Measurements from ENCODE around the gene COMP. TPM values are rescaled to one million over a fixed set of nuclear protein-coding genes. Genes with fewer than 3 reads are reported as not detected.

Gene COMP
- total RNA-seq, 1 experiment from 2014 or later: not detected

DNA sequence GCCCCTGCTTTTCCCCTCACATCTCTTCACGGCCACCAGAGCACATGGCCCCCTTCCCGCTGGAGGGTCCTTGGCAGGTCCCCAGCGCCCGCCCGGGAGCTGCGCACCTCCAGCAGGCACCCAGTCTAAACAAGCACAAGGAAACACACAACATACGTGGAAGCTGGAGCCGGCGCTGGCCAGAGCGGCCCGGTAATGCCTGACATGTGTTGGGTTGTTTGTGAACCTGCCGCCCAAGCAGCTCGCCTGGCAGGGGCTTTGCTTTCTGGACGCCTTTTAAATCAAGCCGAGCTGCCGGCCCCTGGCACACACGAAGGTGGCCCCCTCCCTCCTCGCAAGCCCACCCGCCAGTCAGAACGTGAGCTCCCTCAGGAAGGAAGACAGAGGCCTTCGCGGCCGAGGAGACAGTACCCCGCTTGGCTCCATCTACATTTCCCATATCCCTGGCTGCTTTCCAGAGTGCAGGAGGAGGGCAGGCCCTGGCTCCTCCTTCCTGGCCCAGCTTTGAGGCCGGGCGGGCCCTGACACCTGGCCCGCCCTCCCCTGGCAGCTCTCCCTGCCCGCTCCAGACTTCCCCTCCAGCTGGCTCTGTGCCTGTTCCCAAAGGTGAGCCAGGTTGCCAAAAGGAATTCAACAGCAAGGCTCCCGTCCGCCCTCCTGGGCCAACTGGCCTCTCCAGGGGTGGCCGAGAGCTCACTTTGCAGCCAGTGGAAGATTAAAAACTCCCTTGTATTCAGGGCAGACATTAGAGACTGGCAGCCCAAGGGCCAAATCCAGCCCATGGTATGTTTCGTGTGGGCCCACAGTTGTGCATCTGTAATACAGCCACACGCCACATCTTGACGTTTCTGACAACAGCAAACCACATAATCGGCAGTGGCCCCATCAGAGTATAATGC lies 28.7 kb downstream of the COMP start:
- no peak overlapping the region for H3K27ac ChIP-seq
- intact Hi-C loops (cut with micrococcal nuclease; ENCODE audit: unreplicated experiment): loop anchor here (5.0 to 10.0 kb wide), 2 partner anchors 85 to 158 kb away; partner anchors contain the start of gene CRLF1
- CTCF ChIA-PET: no interaction called here

DNA sequence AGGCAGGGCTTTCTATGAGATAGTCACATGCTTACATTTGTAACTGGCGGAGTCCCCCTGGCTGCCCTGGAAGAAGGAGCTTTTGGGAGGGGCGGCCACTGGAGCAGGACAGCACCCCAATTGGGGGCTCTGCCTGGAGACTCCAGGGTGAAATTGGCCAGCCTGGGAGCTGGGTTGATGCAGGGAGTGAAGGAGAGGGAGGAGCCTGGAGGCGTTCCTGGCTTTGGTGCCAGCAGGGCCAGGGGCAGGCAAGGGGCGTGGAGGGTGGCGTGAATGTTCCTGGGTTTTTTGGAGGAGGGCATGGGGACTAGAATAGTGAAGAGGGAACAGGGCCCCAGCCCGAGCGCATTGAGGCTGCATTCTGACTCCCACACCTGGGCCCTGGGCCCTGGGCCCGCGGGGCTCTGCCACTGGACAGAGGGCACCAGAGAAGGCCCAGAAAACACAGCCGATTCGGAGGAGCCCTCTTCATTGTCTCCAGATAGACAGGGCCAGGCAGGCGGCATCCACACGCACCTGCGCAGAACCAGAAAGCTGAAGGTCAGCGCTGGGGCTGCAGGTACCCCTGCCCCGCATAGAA lies 29.5 kb downstream of the COMP start:
- DNase-seq: no peak
- Histone ChIP-seq H3F3A (ENCODE audit: insufficient read depth, low read depth) (peaks cover 41% of the 10 kb centered on the region), H3K79me2 (ENCODE audit: low read depth) (no peaks in the 10 kb centered on the region), H3K4me1 (replicated peaks; ENCODE audit: insufficient read depth) (peaks cover 40% of the 10 kb centered on the region), H4K20me1 (ENCODE audit: insufficient read depth) (no peaks in the 10 kb centered on the region), H3K9me2 (ENCODE audit: insufficient read depth) (no peaks in the 10 kb centered on the region), H3K27ac (no peak overlapping the region), H3K27me3 (ENCODE audit: insufficient read depth, low read depth) (no peaks in the 10 kb centered on the region), H2AFZ (no peak overlapping the region), H3K9me3 (ENCODE audit: insufficient read depth, low read depth) (no peaks in the 10 kb centered on the region), H3K4me3 (no peak overlapping the region), H3K4me2 (peak overlapping the region; percentile 63; the same call in 1 of the 2 replicates), H3K36me3 (ENCODE audit: low read depth) (no peaks in the 10 kb centered on the region)
- ChIA-PET POLR2A (ENCODE audit: unreplicated experiment) (no interaction called here), CTCF (interaction anchor here (0.7 kb wide), 1 partner anchor 20 kb away, joined by 14 read pairs; no protein-coding TSS in a partner anchor)
- no TSS peak for BruUV-seq (replicated peaks)
- no peak for TF ChIP-seq EZH2 (IDR thresholded peaks at IDR 0.05; ENCODE audit: low read depth)
- TF ChIP-seq, protein P1, sequence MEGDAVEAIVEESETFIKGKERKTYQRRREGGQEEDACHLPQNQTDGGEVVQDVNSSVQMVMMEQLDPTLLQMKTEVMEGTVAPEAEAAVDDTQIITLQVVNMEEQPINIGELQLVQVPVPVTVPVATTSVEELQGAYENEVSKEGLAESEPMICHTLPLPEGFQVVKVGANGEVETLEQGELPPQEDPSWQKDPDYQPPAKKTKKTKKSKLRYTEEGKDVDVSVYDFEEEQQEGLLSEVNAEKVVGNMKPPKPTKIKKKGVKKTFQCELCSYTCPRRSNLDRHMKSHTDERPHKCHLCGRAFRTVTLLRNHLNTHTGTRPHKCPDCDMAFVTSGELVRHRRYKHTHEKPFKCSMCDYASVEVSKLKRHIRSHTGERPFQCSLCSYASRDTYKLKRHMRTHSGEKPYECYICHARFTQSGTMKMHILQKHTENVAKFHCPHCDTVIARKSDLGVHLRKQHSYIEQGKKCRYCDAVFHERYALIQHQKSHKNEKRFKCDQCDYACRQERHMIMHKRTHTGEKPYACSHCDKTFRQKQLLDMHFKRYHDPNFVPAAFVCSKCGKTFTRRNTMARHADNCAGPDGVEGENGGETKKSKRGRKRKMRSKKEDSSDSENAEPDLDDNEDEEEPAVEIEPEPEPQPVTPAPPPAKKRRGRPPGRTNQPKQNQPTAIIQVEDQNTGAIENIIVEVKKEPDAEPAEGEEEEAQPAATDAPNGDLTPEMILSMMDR (conservative IDR thresholded peaks at IDR 0.05): no peak
- intact Hi-C loops (cut with micrococcal nuclease; ENCODE audit: unreplicated experiment): loop anchor here (5.0 to 10.0 kb wide), 2 partner anchors 86 to 157 kb away; partner anchors contain the start of gene CRLF1

More for the DNA sequence above, 28.7 kb downstream of the COMP start:
- Histone ChIP-seq H4K20me1 (ENCODE audit: insufficient read depth) (no peaks in the 10 kb centered on the region), H3K4me1 (replicated peaks; ENCODE audit: insufficient read depth) (peaks cover 40% of the 10 kb centered on the region), H3K27me3 (ENCODE audit: insufficient read depth, low read depth) (no peaks in the 10 kb centered on the region), H3K4me3 (no peak overlapping the region), H2AFZ (no peak overlapping the region), H3K79me2 (ENCODE audit: low read depth) (no peaks in the 10 kb centered on the region), H3K9me2 (ENCODE audit: insufficient read depth) (no peaks in the 10 kb centered on the region), H3K9me3 (ENCODE audit: insufficient read depth, low read depth) (no peaks in the 10 kb centered on the region), H3K4me2 (peak overlapping the region; percentile 63), H3K36me3 (ENCODE audit: low read depth) (no peaks in the 10 kb centered on the region), H3F3A (ENCODE audit: insufficient read depth, low read depth) (peaks cover 41% of the 10 kb centered on the region)
- TF ChIP-seq EZH2 (IDR thresholded peaks at IDR 0.05; ENCODE audit: low read depth): no peak
- TF ChIP-seq, protein P1 (conservative IDR thresholded peaks at IDR 0.05): no peak
- BruUV-seq (replicated peaks): no TSS peak
- POLR2A ChIA-PET (ENCODE audit: unreplicated experiment): interaction anchor here (0.6 to 0.7 kb wide), 3 partner anchors 29 to 173 kb away, joined by 3 to 4 read pairs (median 3); no protein-coding TSS in a partner anchor
- DNase-seq: peak; percentile 87 to 94
